ENCODE data around the gene TUBA3E. TPM values are rescaled to one million over a fixed set of nuclear protein-coding genes. Genes with fewer than 3 reads are reported as not detected.
"Not testable (repeated sequence)": the region's sequence is repeated elsewhere in the genome, so short reads cannot be mapped to it uniquely, and the experiment has no call there.

TUBA3E gene
- polyA plus RNA-seq, 1 donor from 2014 or later, result not detected

DNA sequence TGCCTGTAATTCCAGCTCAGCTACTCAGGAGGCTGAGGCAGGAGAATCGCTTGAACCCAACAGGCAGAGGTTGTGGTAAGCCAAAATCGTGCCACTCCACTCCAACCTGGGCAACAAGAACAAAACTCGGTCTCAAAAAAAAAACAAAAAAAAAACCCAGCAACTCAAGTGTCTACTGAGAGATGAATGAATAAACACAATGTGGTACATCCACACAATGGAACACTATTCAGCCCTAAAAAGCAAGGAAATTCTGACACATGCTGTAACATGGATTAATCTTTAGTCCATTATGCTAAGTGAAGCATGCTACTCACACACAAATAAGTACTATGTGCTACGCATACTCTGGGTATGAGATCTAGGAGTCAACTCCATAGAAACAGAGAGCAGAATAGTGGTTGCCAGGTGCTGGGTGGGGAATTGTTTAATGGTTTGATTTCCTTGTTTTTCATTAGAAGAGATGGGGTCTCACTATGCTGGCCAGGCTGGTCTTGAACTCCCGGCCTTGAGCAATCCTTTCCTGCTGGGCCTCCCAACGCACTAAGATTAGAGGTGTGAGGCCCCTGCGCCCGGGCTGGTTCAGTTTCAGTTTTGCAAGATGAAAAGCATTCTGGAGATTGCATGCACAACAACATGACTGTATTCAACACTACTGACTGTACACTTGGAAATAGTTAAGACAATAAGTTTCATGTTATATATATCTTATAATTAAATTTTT is 32.8 kb downstream of the TUBA3E start:
- Histone ChIP-seq H4K20me1 (ENCODE audit: insufficient read depth) (no peaks in the 10 kb centered on the region), H3K9me3 (ENCODE audit: low read length) (no peaks in the 10 kb centered on the region), H3K36me3 (ENCODE audit: insufficient read depth, low read length) (no peaks in the 10 kb centered on the region)

DNA sequence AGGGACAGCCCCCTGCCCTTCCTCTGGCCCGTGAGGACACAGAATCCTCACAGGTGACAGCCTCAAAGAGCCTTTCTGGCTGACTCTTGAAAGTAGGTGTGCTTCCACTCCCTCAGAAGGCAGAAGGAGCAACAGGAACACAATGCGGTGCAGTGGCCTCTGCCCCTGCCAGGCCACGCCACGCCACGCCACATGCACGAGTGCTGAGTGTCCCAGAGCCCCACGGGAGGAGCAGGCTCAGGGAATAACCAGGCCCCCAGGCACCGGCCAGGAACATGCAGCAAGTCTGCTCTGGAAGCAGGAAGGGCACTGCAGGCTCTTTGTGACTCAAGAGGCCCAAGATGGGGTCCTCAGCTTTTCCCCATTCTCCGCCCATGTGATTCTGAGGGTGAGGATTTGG is 35.3 kb downstream of the TUBA3E start:
- no peak overlapping the region for H2AFZ ChIP-seq (ENCODE audit: low read depth, low read length)
- no peaks in the 10 kb centered on the region for H3K27me3 ChIP-seq (ENCODE audit: insufficient read depth, low read depth, low read length)
- H3K4me2 ChIP-seq (ENCODE audit: low read length), result no peak overlapping the region
- H3K27ac ChIP-seq (ENCODE audit: low read length), result no peak overlapping the region
- no peaks in the 10 kb centered on the region for H3K79me2 ChIP-seq (replicated peaks; ENCODE audit: insufficient read depth, low read length)
- no peaks in the 10 kb centered on the region for H4K20me1 ChIP-seq (ENCODE audit: insufficient read depth)
- no peak overlapping the region for H3K4me3 ChIP-seq (ENCODE audit: low read length)
- H3K9me2 ChIP-seq (ENCODE audit: insufficient read depth, low read length), result no peaks in the 10 kb centered on the region
- H3K9me3 ChIP-seq (ENCODE audit: low read length), result no peaks in the 10 kb centered on the region
- no peaks in the 10 kb centered on the region for H3K36me3 ChIP-seq (ENCODE audit: insufficient read depth, low read length)
- H3K9ac ChIP-seq (ENCODE audit: low read length), result no peak overlapping the region
- TF ChIP-seq POLR2AphosphoS5 (IDR thresholded peaks at IDR 0.05) (no peak), MXI1 (conservative IDR thresholded peaks at IDR 0.05; ENCODE audit: poor library complexity, severe bottlenecking) (no peak), TAF1 (IDR thresholded peaks at IDR 0.05; ENCODE audit: low read depth) (no peak), EZH2 (IDR thresholded peaks at IDR 0.05; ENCODE audit: borderline replicate concordance, insufficient read depth, low read length, poor library complexity, severe bottlenecking) (no peak), EP300 (conservative IDR thresholded peaks at IDR 0.05; ENCODE audit: poor library complexity, severe bottlenecking) (no peak), RAD21 (conservative IDR thresholded peaks at IDR 0.05) (no peak), SMC3 (conservative IDR thresholded peaks at IDR 0.05; ENCODE audit: poor library complexity) (no peak)
- TF ChIP-seq, protein P1, sequence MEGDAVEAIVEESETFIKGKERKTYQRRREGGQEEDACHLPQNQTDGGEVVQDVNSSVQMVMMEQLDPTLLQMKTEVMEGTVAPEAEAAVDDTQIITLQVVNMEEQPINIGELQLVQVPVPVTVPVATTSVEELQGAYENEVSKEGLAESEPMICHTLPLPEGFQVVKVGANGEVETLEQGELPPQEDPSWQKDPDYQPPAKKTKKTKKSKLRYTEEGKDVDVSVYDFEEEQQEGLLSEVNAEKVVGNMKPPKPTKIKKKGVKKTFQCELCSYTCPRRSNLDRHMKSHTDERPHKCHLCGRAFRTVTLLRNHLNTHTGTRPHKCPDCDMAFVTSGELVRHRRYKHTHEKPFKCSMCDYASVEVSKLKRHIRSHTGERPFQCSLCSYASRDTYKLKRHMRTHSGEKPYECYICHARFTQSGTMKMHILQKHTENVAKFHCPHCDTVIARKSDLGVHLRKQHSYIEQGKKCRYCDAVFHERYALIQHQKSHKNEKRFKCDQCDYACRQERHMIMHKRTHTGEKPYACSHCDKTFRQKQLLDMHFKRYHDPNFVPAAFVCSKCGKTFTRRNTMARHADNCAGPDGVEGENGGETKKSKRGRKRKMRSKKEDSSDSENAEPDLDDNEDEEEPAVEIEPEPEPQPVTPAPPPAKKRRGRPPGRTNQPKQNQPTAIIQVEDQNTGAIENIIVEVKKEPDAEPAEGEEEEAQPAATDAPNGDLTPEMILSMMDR (IDR thresholded peaks at IDR 0.05; ENCODE audit: poor library complexity, severe bottlenecking), result no peak
- TF ChIP-seq, protein P2, sequence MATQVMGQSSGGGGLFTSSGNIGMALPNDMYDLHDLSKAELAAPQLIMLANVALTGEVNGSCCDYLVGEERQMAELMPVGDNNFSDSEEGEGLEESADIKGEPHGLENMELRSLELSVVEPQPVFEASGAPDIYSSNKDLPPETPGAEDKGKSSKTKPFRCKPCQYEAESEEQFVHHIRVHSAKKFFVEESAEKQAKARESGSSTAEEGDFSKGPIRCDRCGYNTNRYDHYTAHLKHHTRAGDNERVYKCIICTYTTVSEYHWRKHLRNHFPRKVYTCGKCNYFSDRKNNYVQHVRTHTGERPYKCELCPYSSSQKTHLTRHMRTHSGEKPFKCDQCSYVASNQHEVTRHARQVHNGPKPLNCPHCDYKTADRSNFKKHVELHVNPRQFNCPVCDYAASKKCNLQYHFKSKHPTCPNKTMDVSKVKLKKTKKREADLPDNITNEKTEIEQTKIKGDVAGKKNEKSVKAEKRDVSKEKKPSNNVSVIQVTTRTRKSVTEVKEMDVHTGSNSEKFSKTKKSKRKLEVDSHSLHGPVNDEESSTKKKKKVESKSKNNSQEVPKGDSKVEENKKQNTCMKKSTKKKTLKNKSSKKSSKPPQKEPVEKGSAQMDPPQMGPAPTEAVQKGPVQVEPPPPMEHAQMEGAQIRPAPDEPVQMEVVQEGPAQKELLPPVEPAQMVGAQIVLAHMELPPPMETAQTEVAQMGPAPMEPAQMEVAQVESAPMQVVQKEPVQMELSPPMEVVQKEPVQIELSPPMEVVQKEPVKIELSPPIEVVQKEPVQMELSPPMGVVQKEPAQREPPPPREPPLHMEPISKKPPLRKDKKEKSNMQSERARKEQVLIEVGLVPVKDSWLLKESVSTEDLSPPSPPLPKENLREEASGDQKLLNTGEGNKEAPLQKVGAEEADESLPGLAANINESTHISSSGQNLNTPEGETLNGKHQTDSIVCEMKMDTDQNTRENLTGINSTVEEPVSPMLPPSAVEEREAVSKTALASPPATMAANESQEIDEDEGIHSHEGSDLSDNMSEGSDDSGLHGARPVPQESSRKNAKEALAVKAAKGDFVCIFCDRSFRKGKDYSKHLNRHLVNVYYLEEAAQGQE (IDR thresholded peaks at IDR 0.05; ENCODE audit: borderline replicate concordance), result no peak
- H3F3A ChIP-seq (ENCODE audit: insufficient read depth, low read length, poor library complexity, severe bottlenecking), result no peaks in the 10 kb centered on the region

More for the DNA sequence above, 32.8 kb downstream of the TUBA3E start:
- TF ChIP-seq MXI1 (conservative IDR thresholded peaks at IDR 0.05; ENCODE audit: poor library complexity, severe bottlenecking), result no peak
- no peak for TF ChIP-seq POLR2AphosphoS5 (IDR thresholded peaks at IDR 0.05)
- TF ChIP-seq SMC3 (conservative IDR thresholded peaks at IDR 0.05; ENCODE audit: poor library complexity), result no peak
- TF ChIP-seq, protein P2 (IDR thresholded peaks at IDR 0.05; ENCODE audit: borderline replicate concordance), result no peak
- Histone ChIP-seq H3K9ac (ENCODE audit: low read length) (no peak overlapping the region), H3K79me2 (replicated peaks; ENCODE audit: insufficient read depth, low read length) (no peaks in the 10 kb centered on the region), H3F3A (ENCODE audit: insufficient read depth, low read length, poor library complexity, severe bottlenecking) (no peaks in the 10 kb centered on the region), H3K27me3 (ENCODE audit: insufficient read depth, low read depth, low read length) (no peaks in the 10 kb centered on the region), H2AFZ (ENCODE audit: low read depth, low read length) (no peak overlapping the region), H3K9me2 (ENCODE audit: insufficient read depth, low read length) (no peaks in the 10 kb centered on the region), H3K4me2 (ENCODE audit: low read length) (no peak overlapping the region), H3K27ac (ENCODE audit: low read length) (no peak overlapping the region), H3K4me3 (ENCODE audit: low read length) (no peak overlapping the region)

DNA sequence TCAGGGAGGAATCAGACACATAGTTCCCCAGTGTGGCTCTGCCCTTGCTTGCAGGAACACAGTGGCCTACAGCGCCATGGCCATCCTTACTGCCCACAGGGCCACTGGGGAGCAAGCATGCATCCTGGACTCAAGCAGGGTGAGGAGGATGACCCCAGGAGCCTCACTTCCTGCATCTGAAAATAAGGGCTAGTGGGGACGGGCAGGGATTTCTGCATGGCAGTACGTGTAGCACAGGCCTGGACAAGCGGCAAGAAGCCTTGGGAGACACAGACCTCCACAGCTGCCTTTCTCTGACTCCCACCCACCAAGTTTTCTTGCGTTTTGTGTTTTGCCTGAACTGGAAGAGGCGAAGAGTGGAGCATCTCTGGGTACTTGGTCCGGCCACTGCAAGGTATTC is 35.8 kb downstream of the TUBA3E start:
- H3K9ac ChIP-seq (ENCODE audit: low read length); H4K20me1 ChIP-seq (ENCODE audit: insufficient read depth); H3K27me3 ChIP-seq (ENCODE audit: insufficient read depth, low read depth, low read length); H3K4me3 ChIP-seq (ENCODE audit: low read length); H3K79me2 ChIP-seq (replicated peaks; ENCODE audit: insufficient read depth, low read length); H3K9me2 ChIP-seq (ENCODE audit: insufficient read depth, low read length); H3K36me3 ChIP-seq (ENCODE audit: insufficient read depth, low read length); H3K27ac ChIP-seq (ENCODE audit: low read length); H3K9me3 ChIP-seq (ENCODE audit: low read length); H3K4me2 ChIP-seq (ENCODE audit: low read length); H3F3A ChIP-seq (ENCODE audit: insufficient read depth, low read length, poor library complexity, severe bottlenecking); H2AFZ ChIP-seq (ENCODE audit: low read depth, low read length): not testable (repeated sequence)

Measured in neural cell (in vitro differentiated cells).